GM12878 (cell line): ENCODE data around the gene TLE3. TPM values are rescaled to one million over a fixed set of nuclear protein-coding genes. Genes with fewer than 3 reads are reported as not detected.

Experiments
- ATAC-seq: fragments of 200-7000 bp; cut with Tn5 transposase; 3 replicates; pipeline ENCODE4 v1.9.1; 2020; ENCODE audit warnings: mild to moderate bottlenecking, moderate library complexity
- BruUV-seq: library from RNA; stranded (reverse); fragments of 400-500 nt; replicated peaks from 2 replicates; lab custom pipeline; 2021; lab: Mats Ljungman, UMichigan
- CTCF ChIA-PET: fragments of 300-600 bp; sonication (Branson Sonifier 250); formaldehyde crosslinking; extraction: SDS; loops from one replicate; lab custom pipeline; 2021; ENCODE audit warnings: inconsistent platforms; lab: Yijun Ruan, JAX
- POLR2A ChIA-PET: fragments of 350-600 bp; formaldehyde crosslinking; extraction: SDS; loops from one replicate; lab custom pipeline; 2021; ENCODE audit warnings: inconsistent platforms; lab: Charles Lee
- RAD21 ChIA-PET: fragments of 300-600 bp; sonication (Branson Sonifier 250); formaldehyde crosslinking; loops from one replicate; lab custom pipeline; 2023; ENCODE audit warnings: antibody characterized with exemption; ENCODE audit not compliant: unreplicated experiment; lab: Charles Lee
- SMC1A ChIA-PET: fragments of 300-600 bp; sonication (Branson Sonifier 250); formaldehyde crosslinking; loops from one replicate; lab custom pipeline; 2023; ENCODE audit not compliant: unreplicated experiment, uncharacterized antibody; lab: Charles Lee
- DNase-seq: peaks from one replicate; pipeline ENCODE4 v3.0.0-alpha.2; 2011; ENCODE audit warnings: low read depth, low spot score
- FAIRE-seq: peaks from 3 replicates; lab custom pipeline; 2011; peaks lifted over from hg19 to GRCh38; lab: Jason Lieb, UNC
- H2AFZ ChIP-seq: 2 replicates; pipeline ENCODE4 v1.6.0; 2011; ENCODE audit warnings: low read depth, low read length, control low read depth; ENCODE audit not compliant: control insufficient read depth
- H3K27ac ChIP-seq: 2 replicates; pipeline ENCODE4 v1.5.1; 2011; ENCODE audit warnings: control low read depth; ENCODE audit not compliant: control insufficient read depth, insufficient read depth
- H3K27me3 ChIP-seq, 2 experiments: replicated peaks in 1 of 2; 2 replicates each; pipeline versions ENCODE4 v1.6.0 to v1.6.1; 2011; ENCODE audit warnings: low read length in 1 of 2; ENCODE audit not compliant: control insufficient read depth in 2 of 2, insufficient read depth in 2 of 2
- H3K36me3 ChIP-seq, 2 experiments: 2 replicates each; pipeline ENCODE4 v1.5.1; 2011; ENCODE audit warnings: low read length in 1 of 2; ENCODE audit not compliant: control insufficient read depth in 2 of 2, insufficient read depth in 2 of 2
- H3K4me1 ChIP-seq: 2 replicates; pipeline ENCODE4 v1.6.1; 2011; ENCODE audit warnings: mild to moderate bottlenecking, low read length, moderate library complexity, mixed read lengths; ENCODE audit not compliant: control insufficient read depth, insufficient read depth
- H3K4me2 ChIP-seq: 2 replicates; pipeline ENCODE4 v1.6.0; 2011; ENCODE audit warnings: control low read depth; ENCODE audit not compliant: control insufficient read depth, insufficient read depth
- H3K4me3 ChIP-seq: fragments of 200-600 bp; sonication (generic); 2 replicates; pipeline ENCODE4 v1.5.1; 2016
- H3K79me2 ChIP-seq: 2 replicates; pipeline ENCODE4 v1.6.0; 2011; ENCODE audit warnings: low read length; ENCODE audit not compliant: control insufficient read depth, insufficient read depth
- H3K9ac ChIP-seq: 2 replicates; pipeline ENCODE4 v1.8.0; 2011; ENCODE audit warnings: low read length, control low read depth, mixed read lengths; ENCODE audit not compliant: control insufficient read depth, insufficient read depth
- H3K9me3 ChIP-seq: replicated peaks from 3 replicates; pipeline ENCODE4 v1.5.1; 2011; ENCODE audit warnings: mild to moderate bottlenecking, low read length; ENCODE audit not compliant: control insufficient read depth, insufficient read depth
- H4K20me1 ChIP-seq: 2 replicates; pipeline ENCODE4 v1.6.0; 2011; ENCODE audit not compliant: control insufficient read depth, insufficient read depth
- BACH1 ChIP-seq: fragments of 450-650 bp; IDR thresholded peaks from 2 replicates; pipeline ENCODE4 v1.6.1; 2017; ENCODE audit warnings: mild to moderate bottlenecking, borderline replicate concordance
- CBFB ChIP-seq: IDR thresholded peaks from 2 replicates; pipeline ENCODE4 v1.6.1; 2016; ENCODE audit warnings: antibody characterized with exemption, low read depth
- EP300 ChIP-seq, 2 experiments: fragments of 150-350 bp in 1 of 2; IDR thresholded peaks; 2 replicates each; pipeline ENCODE4 v1.6.1; 2011 to 2012; ENCODE audit warnings: low read depth in 2 of 2, low read length in 2 of 2, borderline replicate concordance in 1 of 2, improper control_type of control experiment in 1 of 2, inconsistent platforms in 1 of 2; ENCODE audit not compliant: control insufficient read depth in 1 of 2
- KAT2A ChIP-seq: conservative IDR thresholded peaks from 2 replicates; pipeline ENCODE4 v1.6.1; 2011; ENCODE audit warnings: low read depth, low read length; ENCODE audit not compliant: control insufficient read depth
- NBN ChIP-seq: fragments of 450-650 bp; IDR thresholded peaks from 2 replicates; pipeline ENCODE4 v1.6.1; 2016
- PAX5 ChIP-seq: IDR thresholded peaks from 2 replicates; pipeline ENCODE4 v1.6.1; 2011; ENCODE audit warnings: low read depth, low read length, borderline replicate concordance
- PML ChIP-seq: IDR thresholded peaks from 2 replicates; pipeline ENCODE4 v1.6.1; 2012; ENCODE audit warnings: low read length, inconsistent platforms
- RBBP5 ChIP-seq: fragments of 200-600 bp; sonication (generic); conservative IDR thresholded peaks from 2 replicates; pipeline ENCODE4 v1.6.1; 2016
- SREBF2 ChIP-seq: IDR thresholded peaks from 2 replicates; pipeline ENCODE4 v1.6.1; 2012; ENCODE audit warnings: mild to moderate bottlenecking, low read length
- TARDBP ChIP-seq: IDR thresholded peaks from 2 replicates; pipeline ENCODE4 v1.6.1; 2016; ENCODE audit warnings: borderline replicate concordance
- TCF7 ChIP-seq: IDR thresholded peaks from 2 replicates; pipeline ENCODE4 v1.6.1; 2014; ENCODE audit warnings: antibody characterized with exemption, borderline replicate concordance
- ZNF274 ChIP-seq: IDR thresholded peaks from one replicate; pipeline ENCODE4 v1.8.0; 2011; ENCODE audit not compliant: insufficient read length, insufficient read depth
- WGBS: methylation state at CpG from one replicate; pipeline ENCODE4 v1.1.6; 2016; ENCODE audit warnings: low lambda C conversion rate; ENCODE audit not compliant: insufficient replicate concordance, insufficient coverage; ENCODE audit errors: missing lambda C conversion rate; 5-methylcytosine and 5-hydroxymethylcytosine counted together
- in situ Hi-C: fragments of 300-500 bp; cut with MboI; formaldehyde crosslinking; loops from 9 replicates; pipeline ENCODE4 v1.14.3; 2018; ENCODE audit warnings: mixed read lengths
- intact Hi-C: fragments of 100-400 bp; cut with micrococcal nuclease; formaldehyde crosslinking; loops from one replicate; pipeline ENCODE4 v1.14.2; 2022; ENCODE audit not compliant: unreplicated experiment
- polyA plus RNA-seq, 11 experiments: library from polyadenylated mRNA; depleted of rRNA in 4 of 11; unstranded in 6 of 11; stranded (reverse) in 5 of 11; fragments of >200 nt; fragmentation: Nextera tagmentation in 4 of 11; fragmentation: Illumina TruSeq in 1 of 11; extraction: Ambion mirVana in 4 of 11; extraction: Trizol in 1 of 11; gene quantifications; 1 replicate in 1 of 11; 2 replicates in 10 of 11; pipeline versions ENCODE4 v1.2.1 to v1.2.3, GENCODE V29; 2011 to 2016; ENCODE audit warnings: inconsistent platforms in 2 of 11, missing spikeins in 2 of 11, low read depth in 1 of 11
- total RNA-seq, 4 experiments: library from RNA; depleted of rRNA in 3 of 4; stranded (reverse); fragments of >200 nt in 3 of 4; fragmentation: Illumina TruSeq in 1 of 4; extraction: Trizol in 1 of 4; gene quantifications; 2 replicates each; pipeline versions ENCODE4 v1.2.1 to v1.2.3, GENCODE V29; 2013 to 2021
- TF ChIP-seq, protein P1 (sequence below): IDR thresholded peaks from 2 replicates; pipeline ENCODE4 v1.6.1; 2012; ENCODE audit warnings: improper control_type of control experiment, low read depth, low read length; ENCODE audit not compliant: insufficient replicate concordance
- TF ChIP-seq, protein P2 (sequence below): fragments of 450-650 bp; IDR thresholded peaks from 2 replicates; pipeline ENCODE4 v1.6.1; 2014; ENCODE audit warnings: mild to moderate bottlenecking

The TLE3 gene
- total and polyA plus RNA-seq, 10 of the 15 experiments (the other 5 are each of a cell fraction or from before 2014, with no cell fraction given), result 1.2 to 65.5 (median 9.7) TPM

DNA sequence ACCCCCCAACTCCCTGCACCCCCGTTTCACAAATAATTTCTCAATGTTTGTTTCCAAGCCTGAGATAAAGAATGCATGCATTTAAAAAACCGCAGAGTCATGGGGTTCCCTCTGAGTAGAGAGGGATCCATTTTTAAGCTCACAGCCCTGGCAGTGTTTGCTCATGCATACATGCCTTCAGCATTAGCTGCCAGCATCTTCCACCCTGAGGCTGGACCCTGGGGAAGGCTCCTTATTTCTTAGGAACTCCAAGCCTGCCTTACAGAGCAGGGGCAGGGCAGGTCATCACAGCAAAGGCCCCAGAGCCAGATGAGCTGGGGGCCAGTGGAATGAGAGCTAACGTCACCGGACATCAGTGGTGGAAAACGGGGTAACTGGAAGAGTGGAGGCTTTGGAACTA is 31.3 kb downstream of the TLE3 start:
- Histone ChIP-seq H4K20me1 (peaks cover 4% of the 10 kb centered on the region), H2AFZ (no peak overlapping the region), H3K4me1 (no peaks in the 10 kb centered on the region), H3K79me2 (no peaks in the 10 kb centered on the region), H3K27me3 (no peaks in the 10 kb centered on the region), H3K27ac (no peak overlapping the region), H3K9me3 (no peaks in the 10 kb centered on the region), H3K9ac (no peak overlapping the region), H3K4me3 (no peak overlapping the region), H3K4me2 (no peak overlapping the region), H3K36me3 (peaks cover 37 to 60% of the 10 kb centered on the region in 2 experiments)
- POLR2A ChIA-PET, result no interaction called here
- CTCF ChIA-PET, result no interaction called here
- WGBS, result 96% methylated on average over 5 of the region's 5 CpGs
- TF ChIP-seq NBN (no peak), PAX5 (no peak), CBFB (no peak), KAT2A (no peak), BACH1 (no peak), RBBP5 (no peak), SREBF2 (no peak), PML (no peak), TARDBP (no peak), EP300 (IDR thresholded peaks at IDR 0.05; ENCODE audit: borderline replicate concordance in 1 of 2, control insufficient read depth in 1 of 2, low read depth in 2 of 2, low read length in 2 of 2) (no peak), TCF7 (no peak), ZNF274 (no peak)
- TF ChIP-seq, protein P1, sequence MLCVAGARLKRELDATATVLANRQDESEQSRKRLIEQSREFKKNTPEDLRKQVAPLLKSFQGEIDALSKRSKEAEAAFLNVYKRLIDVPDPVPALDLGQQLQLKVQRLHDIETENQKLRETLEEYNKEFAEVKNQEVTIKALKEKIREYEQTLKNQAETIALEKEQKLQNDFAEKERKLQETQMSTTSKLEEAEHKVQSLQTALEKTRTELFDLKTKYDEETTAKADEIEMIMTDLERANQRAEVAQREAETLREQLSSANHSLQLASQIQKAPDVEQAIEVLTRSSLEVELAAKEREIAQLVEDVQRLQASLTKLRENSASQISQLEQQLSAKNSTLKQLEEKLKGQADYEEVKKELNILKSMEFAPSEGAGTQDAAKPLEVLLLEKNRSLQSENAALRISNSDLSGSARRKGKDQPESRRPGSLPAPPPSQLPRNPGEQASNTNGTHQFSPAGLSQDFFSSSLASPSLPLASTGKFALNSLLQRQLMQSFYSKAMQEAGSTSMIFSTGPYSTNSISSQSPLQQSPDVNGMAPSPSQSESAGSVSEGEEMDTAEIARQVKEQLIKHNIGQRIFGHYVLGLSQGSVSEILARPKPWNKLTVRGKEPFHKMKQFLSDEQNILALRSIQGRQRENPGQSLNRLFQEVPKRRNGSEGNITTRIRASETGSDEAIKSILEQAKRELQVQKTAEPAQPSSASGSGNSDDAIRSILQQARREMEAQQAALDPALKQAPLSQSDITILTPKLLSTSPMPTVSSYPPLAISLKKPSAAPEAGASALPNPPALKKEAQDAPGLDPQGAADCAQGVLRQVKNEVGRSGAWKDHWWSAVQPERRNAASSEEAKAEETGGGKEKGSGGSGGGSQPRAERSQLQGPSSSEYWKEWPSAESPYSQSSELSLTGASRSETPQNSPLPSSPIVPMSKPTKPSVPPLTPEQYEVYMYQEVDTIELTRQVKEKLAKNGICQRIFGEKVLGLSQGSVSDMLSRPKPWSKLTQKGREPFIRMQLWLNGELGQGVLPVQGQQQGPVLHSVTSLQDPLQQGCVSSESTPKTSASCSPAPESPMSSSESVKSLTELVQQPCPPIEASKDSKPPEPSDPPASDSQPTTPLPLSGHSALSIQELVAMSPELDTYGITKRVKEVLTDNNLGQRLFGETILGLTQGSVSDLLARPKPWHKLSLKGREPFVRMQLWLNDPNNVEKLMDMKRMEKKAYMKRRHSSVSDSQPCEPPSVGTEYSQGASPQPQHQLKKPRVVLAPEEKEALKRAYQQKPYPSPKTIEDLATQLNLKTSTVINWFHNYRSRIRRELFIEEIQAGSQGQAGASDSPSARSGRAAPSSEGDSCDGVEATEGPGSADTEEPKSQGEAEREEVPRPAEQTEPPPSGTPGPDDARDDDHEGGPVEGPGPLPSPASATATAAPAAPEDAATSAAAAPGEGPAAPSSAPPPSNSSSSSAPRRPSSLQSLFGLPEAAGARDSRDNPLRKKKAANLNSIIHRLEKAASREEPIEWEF, result no peak
- TF ChIP-seq, protein P2, sequence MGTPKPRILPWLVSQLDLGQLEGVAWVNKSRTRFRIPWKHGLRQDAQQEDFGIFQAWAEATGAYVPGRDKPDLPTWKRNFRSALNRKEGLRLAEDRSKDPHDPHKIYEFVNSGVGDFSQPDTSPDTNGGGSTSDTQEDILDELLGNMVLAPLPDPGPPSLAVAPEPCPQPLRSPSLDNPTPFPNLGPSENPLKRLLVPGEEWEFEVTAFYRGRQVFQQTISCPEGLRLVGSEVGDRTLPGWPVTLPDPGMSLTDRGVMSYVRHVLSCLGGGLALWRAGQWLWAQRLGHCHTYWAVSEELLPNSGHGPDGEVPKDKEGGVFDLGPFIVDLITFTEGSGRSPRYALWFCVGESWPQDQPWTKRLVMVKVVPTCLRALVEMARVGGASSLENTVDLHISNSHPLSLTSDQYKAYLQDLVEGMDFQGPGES, result no peak
- RAD21 ChIA-PET, result interaction anchor here (0.6 to 0.7 kb wide), 2 partner anchors 28 to 118 kb away, joined by 3 to 5 read pairs; no protein-coding TSS in a partner anchor
- no TSS peak for BruUV-seq
- FAIRE-seq, result no peak
- ATAC-seq, result no peak
- in situ Hi-C loops, result no loop called here
- SMC1A ChIA-PET, result interaction anchor here (0.6 to 1.4 kb wide), 2 partner anchors 154 to 178 kb away, joined by 3 read pairs; no protein-coding TSS in a partner anchor
- DNase-seq, result no peak
- intact Hi-C loops, result no loop called here
